ENCODE results near the gene PES1.

PES1 gene

DNA sequence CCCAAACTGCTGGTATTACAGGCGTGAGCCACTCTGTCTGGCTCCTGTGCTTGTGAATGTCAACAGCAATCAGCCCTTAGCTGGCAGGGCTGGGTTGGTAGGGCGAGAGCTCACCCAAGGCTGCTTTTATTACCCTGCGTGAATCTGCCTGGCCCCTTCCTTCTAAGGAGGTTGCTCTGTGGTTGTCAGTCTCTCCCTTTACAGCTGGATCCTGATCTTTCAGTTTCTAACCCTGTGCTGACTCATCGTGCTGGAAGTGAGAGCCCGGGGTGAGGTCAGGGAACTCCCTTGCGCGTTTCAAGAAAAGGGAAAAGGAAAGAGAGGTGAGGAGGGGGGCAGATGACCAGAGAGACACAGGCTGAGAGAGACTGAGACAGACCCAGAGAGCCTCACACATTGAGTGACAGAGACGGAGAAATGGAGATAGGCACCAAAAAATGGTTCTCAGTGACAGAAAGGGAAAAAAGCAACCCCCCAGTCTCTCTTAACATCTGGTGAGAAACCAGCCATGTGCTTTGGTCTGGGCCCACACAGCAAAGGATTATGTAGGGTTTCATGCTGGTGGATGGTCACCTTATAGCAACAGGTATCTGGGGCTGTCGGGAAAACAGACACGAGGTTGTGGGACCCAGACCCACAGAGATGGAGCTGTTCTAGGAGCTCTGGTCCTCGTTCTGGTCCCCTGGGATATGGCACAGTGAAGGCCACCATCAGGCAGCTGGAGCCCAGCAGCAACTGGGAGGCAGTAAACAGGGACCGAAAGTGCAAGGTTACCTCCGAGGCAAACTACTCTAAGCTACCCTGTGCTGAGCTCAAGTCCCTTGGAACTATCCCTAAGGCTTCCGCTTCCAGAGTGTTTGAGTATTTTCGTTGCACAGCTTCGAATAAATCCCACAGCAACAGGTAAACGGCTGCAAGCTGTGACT, 17.8 kb upstream of the PES1 start:
- in situ Hi-C loops (cut with HindIII; ENCODE audit: low sequenced_read_pairs): no loop called here
- no peak overlapping the region for H3K4me3 ChIP-seq (ENCODE audit: low read depth, low read length)
- TF ChIP-seq, protein P1, sequence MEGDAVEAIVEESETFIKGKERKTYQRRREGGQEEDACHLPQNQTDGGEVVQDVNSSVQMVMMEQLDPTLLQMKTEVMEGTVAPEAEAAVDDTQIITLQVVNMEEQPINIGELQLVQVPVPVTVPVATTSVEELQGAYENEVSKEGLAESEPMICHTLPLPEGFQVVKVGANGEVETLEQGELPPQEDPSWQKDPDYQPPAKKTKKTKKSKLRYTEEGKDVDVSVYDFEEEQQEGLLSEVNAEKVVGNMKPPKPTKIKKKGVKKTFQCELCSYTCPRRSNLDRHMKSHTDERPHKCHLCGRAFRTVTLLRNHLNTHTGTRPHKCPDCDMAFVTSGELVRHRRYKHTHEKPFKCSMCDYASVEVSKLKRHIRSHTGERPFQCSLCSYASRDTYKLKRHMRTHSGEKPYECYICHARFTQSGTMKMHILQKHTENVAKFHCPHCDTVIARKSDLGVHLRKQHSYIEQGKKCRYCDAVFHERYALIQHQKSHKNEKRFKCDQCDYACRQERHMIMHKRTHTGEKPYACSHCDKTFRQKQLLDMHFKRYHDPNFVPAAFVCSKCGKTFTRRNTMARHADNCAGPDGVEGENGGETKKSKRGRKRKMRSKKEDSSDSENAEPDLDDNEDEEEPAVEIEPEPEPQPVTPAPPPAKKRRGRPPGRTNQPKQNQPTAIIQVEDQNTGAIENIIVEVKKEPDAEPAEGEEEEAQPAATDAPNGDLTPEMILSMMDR (IDR thresholded peaks at IDR 0.05; ENCODE audit: low read depth, low read length, missing control alignments): no peak
- DNase-seq (ENCODE audit: low read depth): peak; percentile 37

DNA sequence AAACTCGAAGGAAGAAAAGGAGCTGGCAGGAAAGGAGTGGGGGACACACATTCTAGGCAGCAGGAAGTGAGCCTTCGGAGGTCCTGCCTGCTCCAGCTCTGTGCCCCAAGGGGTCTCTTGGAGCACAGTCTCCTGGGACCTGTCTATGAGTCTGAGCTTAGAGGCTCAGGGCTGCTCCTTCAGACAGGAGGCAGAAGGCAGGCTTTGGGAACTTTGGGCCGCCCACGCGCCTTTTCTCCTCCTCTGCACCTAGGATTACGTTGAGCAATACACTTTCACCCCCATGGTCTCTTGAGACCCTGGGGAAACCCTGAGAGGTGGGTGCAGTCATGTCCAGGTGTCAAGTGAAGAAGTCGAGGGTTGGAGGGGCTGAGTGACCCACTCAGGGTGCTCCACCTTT, 16.2 kb upstream of the PES1 start:
- in situ Hi-C loops (cut with HindIII; ENCODE audit: low sequenced_read_pairs): no loop called here
- TF ChIP-seq, protein P1 (IDR thresholded peaks at IDR 0.05; ENCODE audit: low read depth, low read length, missing control alignments): no peak
- H3K4me3 ChIP-seq (ENCODE audit: low read depth, low read length): peak overlapping the region; percentile 54
- DNase-seq (ENCODE audit: low read depth): no peak

DNA sequence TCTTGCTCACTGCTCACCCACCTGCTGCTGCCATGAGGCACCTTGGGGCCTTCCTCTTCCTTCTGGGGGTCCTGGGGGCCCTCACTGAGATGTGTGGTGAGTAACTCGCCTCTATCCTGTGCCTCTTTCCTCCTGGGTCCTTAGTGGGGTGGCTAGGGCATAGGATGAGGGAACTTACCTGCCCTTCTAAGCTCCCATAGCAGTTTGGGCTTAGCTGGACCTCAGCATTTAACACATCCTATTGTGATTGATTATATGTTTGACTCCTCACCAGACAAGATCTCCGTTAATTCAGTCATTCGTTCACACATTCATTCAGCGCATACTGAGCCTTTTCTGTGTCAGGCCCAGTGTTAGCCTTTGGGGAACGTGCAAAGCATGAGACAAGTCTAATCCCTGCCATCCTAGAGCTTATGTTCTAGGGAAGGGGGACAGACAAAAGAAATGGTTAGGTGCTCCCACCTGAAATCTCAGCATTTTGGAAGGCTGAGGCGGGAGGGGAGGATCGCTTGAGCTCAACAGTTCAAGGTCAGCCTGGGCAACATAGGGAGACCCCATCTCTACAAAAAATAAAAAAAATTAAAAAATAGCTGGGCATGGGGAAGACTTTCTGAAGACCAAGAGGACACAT, 15.7 kb upstream of the PES1 start:
- DNase-seq (ENCODE audit: low read depth): no peak
- H3K4me3 ChIP-seq (ENCODE audit: low read depth, low read length): peak overlapping the region; percentile 54
- in situ Hi-C loops (cut with HindIII; ENCODE audit: low sequenced_read_pairs): no loop called here
- TF ChIP-seq, protein P1 (IDR thresholded peaks at IDR 0.05; ENCODE audit: low read depth, low read length, missing control alignments): no peak

DNA sequence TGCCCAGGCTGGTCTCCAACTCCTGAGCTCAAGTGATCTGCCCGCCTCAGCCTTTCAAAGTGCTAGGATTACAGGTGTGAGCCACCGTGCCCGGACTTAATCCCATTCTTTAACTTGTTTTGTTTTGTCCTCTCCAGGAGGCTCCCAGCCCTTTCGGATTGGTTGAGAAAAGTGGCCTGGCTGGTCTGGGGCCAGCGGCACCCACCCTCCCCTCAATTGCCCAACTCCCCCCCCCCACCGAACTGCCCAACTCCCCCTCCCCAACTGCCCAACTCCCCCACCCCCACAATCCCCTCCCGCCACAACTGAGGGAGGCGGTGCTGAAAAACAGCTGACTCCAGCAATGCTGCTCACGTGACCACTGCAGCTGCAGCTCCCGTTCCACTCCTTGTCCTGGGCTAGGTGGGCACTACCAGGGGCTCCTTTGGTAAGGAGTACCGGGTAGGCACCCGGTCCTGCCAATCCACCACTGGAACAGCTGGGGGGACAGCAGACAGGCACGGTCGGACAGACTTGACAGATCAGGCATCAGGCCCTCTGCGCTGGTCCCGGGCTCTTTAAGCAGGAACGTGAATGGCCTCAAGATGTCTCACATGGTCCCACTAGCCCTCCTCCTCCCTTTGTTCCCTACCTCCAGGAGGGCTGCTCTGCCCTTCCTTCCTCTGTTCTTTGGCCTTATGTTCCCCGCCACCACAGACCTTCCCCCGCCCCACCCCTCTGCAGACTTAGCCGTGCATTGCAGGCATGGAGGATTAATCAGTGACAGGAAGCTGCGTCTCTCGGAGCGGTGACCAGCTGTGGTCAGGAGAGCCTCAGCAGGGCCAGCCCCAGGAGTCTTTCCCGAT, 15.0 kb upstream of the PES1 start, which contains the start of gene TCN2:
TSS of gene TCN2 (plus strand) at position 720 of the 845 bp plus-strand sequence. CDS start 158 bp downstream, outside the sequence.
- peak; percentile 63 for DNase-seq (ENCODE audit: low read depth)
- H3K4me3 ChIP-seq (ENCODE audit: low read depth, low read length): peak within 1 kb of the TSS; percentile 54
- in situ Hi-C loops (cut with HindIII; ENCODE audit: low sequenced_read_pairs): no loop called here
- TF ChIP-seq, protein P1 (IDR thresholded peaks at IDR 0.05; ENCODE audit: low read depth, low read length, missing control alignments): no peak

DNA sequence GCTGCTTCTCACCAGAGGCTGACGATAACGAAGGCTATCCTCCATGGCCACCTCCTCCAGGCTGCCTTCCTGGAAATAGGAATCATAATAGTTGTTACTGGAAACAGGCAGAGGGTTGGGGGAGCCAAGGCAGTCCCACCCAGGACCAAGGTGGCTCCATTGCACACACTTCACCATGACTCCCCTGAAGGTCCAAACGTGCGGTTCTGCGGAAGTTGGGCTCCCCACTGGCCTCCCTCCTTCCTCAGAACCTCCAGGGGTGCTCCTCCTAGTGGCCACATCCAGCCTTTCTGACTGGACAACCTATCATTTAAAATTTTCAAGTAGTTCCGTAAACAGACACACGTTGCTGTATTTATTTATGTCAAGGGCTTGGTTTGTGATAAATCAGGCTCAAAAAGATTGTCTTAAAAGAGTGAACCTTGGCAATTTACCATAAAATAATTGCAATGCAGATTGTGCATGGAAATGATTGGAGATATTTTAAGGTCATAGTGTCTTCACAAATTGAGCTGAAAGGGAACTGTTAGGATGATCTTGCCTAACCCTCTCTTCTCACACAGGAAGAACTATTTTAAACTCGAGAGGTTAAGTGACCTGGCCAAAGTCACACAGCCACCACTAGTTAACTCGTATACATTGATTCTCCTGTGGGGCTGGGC, 13.9 kb upstream of the PES1 start:
- in situ Hi-C loops (cut with HindIII; ENCODE audit: low sequenced_read_pairs): no loop called here
- TF ChIP-seq, protein P1 (IDR thresholded peaks at IDR 0.05; ENCODE audit: low read depth, low read length, missing control alignments): peak; percentile 71
- H3K4me3 ChIP-seq (ENCODE audit: low read depth, low read length): peak overlapping the region; percentile 54
- no peak for DNase-seq (ENCODE audit: low read depth)
